Astrocyte (in vitro differentiated cells and primary cell): ENCODE data around the gene WDR45.

Source experiments
- CTCF ChIP-seq: IDR thresholded peaks from 2 replicates; pipeline ENCODE4 v1.5.1; 2011; ENCODE audit warnings: low read depth, mild to moderate bottlenecking, inconsistent platforms, low read length, moderate library complexity; ENCODE audit not compliant: insufficient read depth
- EZH2 ChIP-seq: IDR thresholded peaks from 2 replicates; pipeline ENCODE4 v1.6.1; 2012; ENCODE audit warnings: mild to moderate bottlenecking, low read length, inconsistent platforms; ENCODE audit not compliant: insufficient read depth

DNA sequence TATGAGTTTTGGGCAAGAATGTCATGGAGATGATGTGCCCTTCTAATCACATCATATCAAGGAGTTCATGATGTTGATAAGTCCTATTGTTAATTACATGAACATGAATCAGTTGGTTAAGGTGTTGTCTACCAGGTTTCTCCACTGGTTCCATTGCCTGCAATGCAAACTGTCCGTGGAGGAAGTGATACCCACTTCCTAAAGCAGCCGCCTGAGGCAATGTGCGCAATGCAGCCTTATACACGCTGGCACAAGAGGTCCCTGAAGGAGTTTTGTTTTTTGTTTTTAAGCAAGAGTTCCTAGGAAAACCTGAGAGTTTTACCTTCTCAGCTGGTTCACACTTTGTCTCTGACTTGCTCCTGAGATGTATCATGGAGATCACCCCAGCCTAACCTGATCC lies 49.7 kb upstream of the WDR45 start:
- TF ChIP-seq CTCF (no peak), EZH2 (no peak)
